H1 (cell line): ENCODE data around the gene MYOM1. TPM values are rescaled to one million over a fixed set of nuclear protein-coding genes. Genes with fewer than 3 reads are reported as not detected.

Source experiments
- CTCF ChIA-PET: fragments of 300-600 bp; sonication (Branson Sonifier 250); formaldehyde crosslinking; loops from one replicate; lab custom pipeline; 2021; ENCODE audit not compliant: partially characterized antibody; lab: Charles Lee
- POLR2A ChIA-PET: fragments of 300-600 bp; sonication (Branson Sonifier 250); formaldehyde crosslinking; loops from one replicate; lab custom pipeline; 2021; ENCODE audit warnings: inconsistent platforms; ENCODE audit not compliant: partially characterized antibody; lab: Charles Lee
- DNase-seq, 2 experiments: peaks; one replicate each; pipeline versions ENCODE4 v3.0.0 to v3.0.0-alpha.2; 2010 to 2022; ENCODE audit warnings: low spot score in 2 of 2, low read depth in 1 of 2, mixed read lengths in 1 of 2
- FAIRE-seq: peaks from 2 replicates; lab custom pipeline; 2011; peaks lifted over from hg19 to GRCh38; lab: Jason Lieb, UNC
- H2AFZ ChIP-seq: 2 replicates; pipeline ENCODE4 v1.8.1; 2012; ENCODE audit warnings: low read length, inconsistent platforms
- H2AK5ac ChIP-seq: 2 replicates; pipeline ENCODE4 v1.6.1; 2013; ENCODE audit warnings: low read depth, low read length
- H2BK120ac ChIP-seq: replicated peaks from 2 replicates; pipeline ENCODE3; 2013; ENCODE audit warnings: low read depth, low read length, inconsistent platforms
- H2BK12ac ChIP-seq: 2 replicates; pipeline ENCODE4 v1.6.1; 2013; ENCODE audit warnings: low read depth, low read length
- H2BK15ac ChIP-seq: 2 replicates; pipeline ENCODE4 v1.6.1; 2013; ENCODE audit warnings: low read length
- H2BK20ac ChIP-seq: 2 replicates; pipeline ENCODE4 v1.6.1; 2013; ENCODE audit warnings: low read length
- H2BK5ac ChIP-seq: 2 replicates; pipeline ENCODE4 v1.6.1; 2013; ENCODE audit warnings: low read depth, low read length
- H3K14ac ChIP-seq: 2 replicates; pipeline ENCODE4 v1.6.1; 2013; ENCODE audit warnings: inconsistent platforms; ENCODE audit not compliant: insufficient read length
- H3K18ac ChIP-seq: 2 replicates; pipeline ENCODE4 v1.6.1; 2013; ENCODE audit warnings: low read length; ENCODE audit errors: extremely low read depth
- H3K23ac ChIP-seq: 2 replicates; pipeline ENCODE4 v1.6.1; 2013; ENCODE audit warnings: inconsistent platforms; ENCODE audit not compliant: insufficient read length
- H3K23me2 ChIP-seq: 2 replicates; pipeline ENCODE4 v1.6.1; 2013; ENCODE audit warnings: low read depth, low read length
- H3K27ac ChIP-seq: 2 replicates; pipeline ENCODE4 v1.6.1; 2011; ENCODE audit warnings: low read depth, low read length, inconsistent platforms
- H3K27me3 ChIP-seq, 4 experiments: replicated peaks in 1 of 4; 1 replicate in 1 of 4; 2 replicates in 3 of 4; pipeline versions ENCODE4 v1.6.1 to v1.8.1; 2011 to 2013; ENCODE audit warnings: low read length in 3 of 4, mild to moderate bottlenecking in 3 of 4, inconsistent platforms in 2 of 4, mixed read lengths in 2 of 4, moderate library complexity in 1 of 4; ENCODE audit not compliant: control insufficient read depth in 3 of 4, insufficient read depth in 3 of 4; ENCODE audit errors: extremely low read depth in 1 of 4
- H3K36me3 ChIP-seq, 4 experiments: 2 replicates each; pipeline versions ENCODE4 v1.6.1 to v1.8.1; 2011 to 2013; ENCODE audit warnings: mild to moderate bottlenecking in 4 of 4, low read length in 3 of 4, moderate library complexity in 2 of 4, control low read depth in 1 of 4, inconsistent platforms in 1 of 4; ENCODE audit not compliant: insufficient read depth in 4 of 4, control insufficient read depth in 2 of 4
- H3K4ac ChIP-seq: replicated peaks from 2 replicates; pipeline ENCODE3; 2013; ENCODE audit warnings: low read length, low read depth, mixed read lengths, inconsistent platforms; ENCODE audit not compliant: insufficient read length
- H3K4me1 ChIP-seq, 4 experiments: replicated peaks in 1 of 4; 1 replicate in 1 of 4; 2 replicates in 3 of 4; pipeline versions ENCODE4 v1.6.1 to v1.8.1; 2011 to 2013; ENCODE audit warnings: low read length in 3 of 4, inconsistent platforms in 2 of 4, mixed read lengths in 1 of 4; ENCODE audit not compliant: insufficient read depth in 4 of 4, control insufficient read depth in 3 of 4
- H3K4me2 ChIP-seq, 2 experiments: 2 replicates each; pipeline versions ENCODE4 v1.6.1 to v1.8.1; 2011 to 2013; ENCODE audit warnings: low read depth in 2 of 2, low read length in 2 of 2, control low read depth in 1 of 2, inconsistent platforms in 1 of 2, mild to moderate bottlenecking in 1 of 2; ENCODE audit not compliant: insufficient read depth in 1 of 2
- H3K4me3 ChIP-seq, 4 experiments: fragments of 200-600, 300-600 bp in 1 of 4; sonication (generic), shearing (Covaris generic), sonication (Bioruptor Twin) in 1 of 4; 2 replicates each; pipeline versions ENCODE4 v1.5.1 to v1.8.1; 2011 to 2016; ENCODE audit warnings: low read length in 4 of 4, low read depth in 3 of 4, control low read depth in 2 of 4, inconsistent platforms in 2 of 4, mild to moderate bottlenecking in 2 of 4, mixed read lengths in 1 of 4, moderate library complexity in 1 of 4; ENCODE audit not compliant: insufficient read depth in 2 of 4; ENCODE audit errors: extremely low read depth in 1 of 4
- H3K56ac ChIP-seq: replicated peaks from 2 replicates; pipeline ENCODE3; 2013; ENCODE audit warnings: low read depth, mild to moderate bottlenecking, mixed read lengths, low read length, inconsistent platforms; ENCODE audit not compliant: insufficient read length
- H3K79me1 ChIP-seq: 2 replicates; pipeline ENCODE4 v1.6.1; 2013; ENCODE audit warnings: low read depth, low read length, control low read depth
- H3K79me2 ChIP-seq, 2 experiments: 2 replicates each; pipeline versions ENCODE4 v1.6.1 to v1.8.1; 2012 to 2013; ENCODE audit warnings: low read length in 2 of 2, mild to moderate bottlenecking in 2 of 2, inconsistent platforms in 1 of 2; ENCODE audit not compliant: insufficient read depth in 2 of 2, control insufficient read depth in 1 of 2
- H3K9ac ChIP-seq, 4 experiments: replicated peaks in 1 of 4; 1 replicate in 1 of 4; 2 replicates in 3 of 4; pipeline versions ENCODE4 v1.6.1 to v1.8.1; 2011 to 2013; ENCODE audit warnings: low read depth in 3 of 4, low read length in 3 of 4, control low read depth in 2 of 4, mild to moderate bottlenecking in 2 of 4, moderate library complexity in 2 of 4, inconsistent platforms in 1 of 4; ENCODE audit errors: extremely low read depth in 1 of 4
- H3K9me3 ChIP-seq, 2 experiments: 2 replicates each; pipeline versions ENCODE4 v1.6.1 to v1.8.1; 2012 to 2013; ENCODE audit warnings: mild to moderate bottlenecking in 2 of 2, moderate library complexity in 2 of 2, control low read depth in 1 of 2, inconsistent platforms in 1 of 2, low read depth in 1 of 2, low read length in 1 of 2, mixed read lengths in 1 of 2; ENCODE audit not compliant: insufficient read depth in 2 of 2
- H4K20me1 ChIP-seq, 2 experiments: replicated peaks in 1 of 2; 2 replicates each; pipeline versions ENCODE3 to v1.8.1; 2011 to 2013; ENCODE audit warnings: inconsistent platforms in 2 of 2, low read length in 2 of 2, mild to moderate bottlenecking in 1 of 2; ENCODE audit not compliant: insufficient read depth in 2 of 2, control insufficient read depth in 1 of 2
- H4K5ac ChIP-seq: 2 replicates; pipeline ENCODE4 v1.6.1; 2013; ENCODE audit warnings: low read length, low read depth, mixed read lengths, inconsistent platforms; ENCODE audit not compliant: insufficient read length
- H4K8ac ChIP-seq: 2 replicates; pipeline ENCODE4 v1.8.0; 2013; ENCODE audit warnings: mild to moderate bottlenecking, moderate library complexity, low read length, inconsistent platforms; ENCODE audit not compliant: insufficient read depth; ENCODE audit errors: extremely low read depth
- H4K91ac ChIP-seq: replicated peaks from 2 replicates; pipeline ENCODE3; 2013; ENCODE audit warnings: low read length, mixed read lengths, inconsistent platforms; ENCODE audit not compliant: insufficient read length
- BRCA1 ChIP-seq: IDR thresholded peaks from 2 replicates; pipeline ENCODE4 v1.6.1; 2012; ENCODE audit warnings: low read depth, low read length, improper control_type of control experiment
- CEBPB ChIP-seq: IDR thresholded peaks from 2 replicates; pipeline ENCODE4 v1.6.1; 2012; ENCODE audit warnings: low read depth, low read length
- HDAC2 ChIP-seq, 2 experiments: fragments of 300-600 bp in 1 of 2; sonication (generic) in 1 of 2; IDR thresholded peaks; 2 replicates each; pipeline ENCODE4 v1.6.1; 2011 to 2012; ENCODE audit warnings: low read depth in 2 of 2, low read length in 2 of 2, mild to moderate bottlenecking in 2 of 2, moderate library complexity in 2 of 2, borderline replicate concordance in 1 of 2, inconsistent platforms in 1 of 2
- NANOG ChIP-seq: IDR thresholded peaks from 2 replicates; pipeline ENCODE4 v1.6.1; 2011; ENCODE audit warnings: low read length, low read depth, mild to moderate bottlenecking, inconsistent platforms; ENCODE audit not compliant: insufficient read depth, poor library complexity, severe bottlenecking
- SAP30 ChIP-seq: fragments of 300-600 bp; sonication (generic); IDR thresholded peaks from 2 replicates; pipeline ENCODE4 v1.7.1; 2012; ENCODE audit warnings: low read length, moderate library complexity, mild to moderate bottlenecking, inconsistent platforms; ENCODE audit not compliant: insufficient read depth, insufficient replicate concordance
- SIX5 ChIP-seq: IDR thresholded peaks from 2 replicates; pipeline ENCODE4 v1.6.1; 2011; ENCODE audit warnings: mild to moderate bottlenecking, low read depth, low read length
- SP4 ChIP-seq: IDR thresholded peaks from 2 replicates; pipeline ENCODE4 v1.6.1; 2012; ENCODE audit warnings: low read length, inconsistent platforms
- TAF7 ChIP-seq: optimal IDR thresholded peaks from 2 replicates; pipeline ENCODE3; 2011; ENCODE audit warnings: low read depth, mild to moderate bottlenecking, inconsistent platforms, low read length, moderate library complexity, borderline replicate concordance
- TBP ChIP-seq: IDR thresholded peaks from 2 replicates; pipeline ENCODE4 v1.6.1; 2011; ENCODE audit warnings: low read depth, low read length, improper control_type of control experiment
- TEAD4 ChIP-seq: IDR thresholded peaks from 2 replicates; pipeline ENCODE4 v1.6.1; 2012; ENCODE audit warnings: low read depth, low read length, inconsistent platforms, mixed read lengths
- WGBS, 2 experiments: shearing (Covaris generic) in 1 of 2; methylation state at CpG; one replicate each; pipeline versions ENCODE4 v1.1.6 to v1.1.7; 2013 to 2015; ENCODE audit warnings: low lambda C conversion rate in 2 of 2, mixed read lengths in 2 of 2, inconsistent platforms in 1 of 2, low coverage in 1 of 2, missing lambda C conversion rate in 1 of 2; ENCODE audit not compliant: insufficient replicate concordance in 2 of 2, insufficient coverage in 1 of 2, insufficient read length in 1 of 2; ENCODE audit errors: extremely low coverage in 1 of 2, missing lambda C conversion rate in 1 of 2; 5-methylcytosine and 5-hydroxymethylcytosine counted together
- polyA plus RNA-seq, 7 experiments: library from polyadenylated mRNA; depleted of rRNA in 3 of 7; stranded (reverse) in 5 of 7; unstranded in 2 of 7; fragments of >200 nt in 5 of 7; fragments of 200-250 nt in 2 of 7; gene quantifications; 1 replicate in 5 of 7; 2 replicates in 1 of 7; 4 replicates in 1 of 7; pipeline versions ENCODE4 v1.2.1 to v1.2.3, GENCODE V29; 2011 to 2013; ENCODE audit warnings: missing spikeins in 2 of 7, mixed read lengths in 2 of 7
- total RNA-seq: library from RNA; stranded (reverse); fragmentation: NEBNext Ultra II Directional; extraction: Animal tissue kit (Norgen Biotek cat#: 25700); gene quantifications from 2 replicates; pipeline ENCODE4 v1.2.1, GENCODE V29; 2021
- TF ChIP-seq, protein P1 (sequence below): IDR thresholded peaks from 2 replicates; pipeline ENCODE4 v1.6.1; 2011; ENCODE audit warnings: low read depth, mild to moderate bottlenecking, low read length; ENCODE audit not compliant: insufficient read depth
- TF ChIP-seq, protein P2 (sequence below): IDR thresholded peaks from 2 replicates; pipeline ENCODE4 v1.6.1; 2012; ENCODE audit warnings: inconsistent platforms

MYOM1 gene
- total and polyA plus RNA-seq, 2 of the 8 experiments (the other 6 are each of a cell fraction or from before 2014, with no cell fraction given) = 0.06 to 0.32 TPM

DNA sequence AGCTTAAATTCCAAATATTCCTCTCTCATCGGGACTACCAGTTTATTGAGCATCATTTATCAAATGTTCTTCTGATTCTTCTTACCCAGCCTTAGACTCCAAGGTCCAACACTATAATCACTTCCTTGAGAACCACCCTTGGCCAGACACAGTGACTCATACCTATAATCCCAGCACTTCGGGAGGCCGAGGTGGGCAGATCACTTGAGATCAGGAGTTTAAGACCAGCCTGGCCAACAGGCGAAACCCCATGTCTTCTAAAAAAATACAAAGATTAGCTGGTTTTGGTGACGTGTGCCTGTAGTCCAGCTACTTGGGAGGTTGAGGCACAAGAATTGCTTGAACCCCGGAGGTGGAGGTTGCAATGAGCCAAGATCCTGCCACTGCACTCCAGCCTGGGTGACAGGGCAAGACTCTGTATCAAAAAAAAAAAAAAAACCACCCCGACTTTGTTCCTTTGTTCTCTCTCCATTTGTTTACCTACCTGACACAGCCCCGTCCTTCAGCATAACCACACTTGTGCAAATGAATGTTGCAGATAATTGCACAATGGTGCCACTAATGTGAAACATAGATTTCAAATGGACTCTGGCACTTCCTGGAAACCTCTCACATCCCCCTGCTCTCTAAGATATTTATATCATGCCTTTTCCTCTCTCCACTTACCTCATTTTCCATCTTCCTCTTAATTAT is 167.9 kb downstream of the MYOM1 start:
- Histone ChIP-seq H2BK20ac (no peak overlapping the region), H2BK120ac (no peak overlapping the region), H4K91ac (no peak overlapping the region), H3K14ac (no peak overlapping the region), H2BK5ac (no peak overlapping the region), H3K18ac (no peak overlapping the region), H4K8ac (no peak overlapping the region), H2BK12ac (no peak overlapping the region), H3K27me3 (no peaks in the 10 kb centered on the region), H3K79me1 (no peaks in the 10 kb centered on the region), H3K27ac (no peak overlapping the region), H3K36me3 (no peaks in the 10 kb centered on the region), H3K79me2 (no peaks in the 10 kb centered on the region), H4K20me1 (no peaks in the 10 kb centered on the region), H3K4me3 (no peak overlapping the region), H3K56ac (no peak overlapping the region), H3K23ac (no peak overlapping the region), H2AK5ac (no peak overlapping the region), H3K9me3 (0 out of 4 replicates have a peak, but pooled peaks cover 0 to 4% of the 10 kb centered on the region in 2 experiments), H3K9ac (no peak overlapping the region), H3K4me1 (no peaks in the 10 kb centered on the region), H3K4me2 (no peak overlapping the region), H2BK15ac (no peak overlapping the region), H3K4ac (no peak overlapping the region), H2AFZ (no peak overlapping the region), H3K23me2 (no peaks in the 10 kb centered on the region), H4K5ac (no peak overlapping the region)
- WGBS, 2 experiments = 97% methylated on average over 8 of the region's 8 CpGs; no CpG with 5 or more reads in 1 of the 2 experiments
- POLR2A ChIA-PET = no interaction called here
- no peak for DNase-seq
- CTCF ChIA-PET = interaction anchor here (3.3 kb wide), 1 partner anchor 11 kb away, joined by 14 read pairs; no protein-coding TSS in a partner anchor
- FAIRE-seq = no peak
- TF ChIP-seq HDAC2 (IDR thresholded peaks at IDR 0.05; ENCODE audit: borderline replicate concordance in 1 of 2, low read depth in 2 of 2, low read length in 2 of 2) (no peak), TBP (no peak), SP4 (no peak), NANOG (no peak), SAP30 (no peak), TAF7 (no peak), BRCA1 (no peak), SIX5 (no peak), TEAD4 (no peak), CEBPB (no peak)
- TF ChIP-seq, protein P1, sequence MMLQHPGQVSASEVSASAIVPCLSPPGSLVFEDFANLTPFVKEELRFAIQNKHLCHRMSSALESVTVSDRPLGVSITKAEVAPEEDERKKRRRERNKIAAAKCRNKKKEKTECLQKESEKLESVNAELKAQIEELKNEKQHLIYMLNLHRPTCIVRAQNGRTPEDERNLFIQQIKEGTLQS = no peak
- TF ChIP-seq, protein P2, sequence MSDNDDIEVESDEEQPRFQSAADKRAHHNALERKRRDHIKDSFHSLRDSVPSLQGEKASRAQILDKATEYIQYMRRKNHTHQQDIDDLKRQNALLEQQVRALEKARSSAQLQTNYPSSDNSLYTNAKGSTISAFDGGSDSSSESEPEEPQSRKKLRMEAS = no peak
